WTC11 (cell line): ENCODE results near the gene GGN. TPM values are rescaled to one million over a fixed set of nuclear protein-coding genes. Genes with fewer than 3 reads are reported as not detected.

Source experiments
- ATAC-seq: fragments of 200-7000 bp; cut with Tn5 transposase; 2 replicates; pipeline ENCODE4 v1.10.0; 2021; ENCODE audit warnings: mild to moderate bottlenecking, moderate library complexity
- CTCF ChIA-PET: fragments of 300-600 bp; sonication (Branson Sonifier 250); formaldehyde crosslinking; loops from one replicate; lab custom pipeline; 2021; ENCODE audit warnings: antibody characterized with exemption; lab: Charles Lee
- POLR2A ChIA-PET: fragments of 350-600 bp; sonication (Branson Sonifier 250); formaldehyde crosslinking; loops from one replicate; lab custom pipeline; 2021; ENCODE audit warnings: antibody characterized with exemption; lab: Charles Lee
- DNase-seq: peaks from one replicate; pipeline ENCODE4 v3.0.0; 2021; ENCODE audit warnings: low spot score
- H3K27ac Mint-ChIP-seq: 2 replicates; pipeline ENCODE4 v1.8.0; 2021; ENCODE audit warnings: mixed read lengths
- H3K27me3 Mint-ChIP-seq: 2 replicates; pipeline ENCODE4 v1.8.0; 2021; ENCODE audit warnings: low read depth, mild to moderate bottlenecking, moderate library complexity, mixed read lengths
- H3K36me3 Mint-ChIP-seq: 2 replicates; pipeline ENCODE4 v1.8.0; 2021; ENCODE audit warnings: mixed read lengths
- H3K4me1 Mint-ChIP-seq: 2 replicates; pipeline ENCODE4 v1.8.0; 2022; ENCODE audit warnings: mixed read lengths
- H3K4me3 Mint-ChIP-seq: 2 replicates; pipeline ENCODE4 v1.8.0; 2021; ENCODE audit warnings: mild to moderate bottlenecking, moderate library complexity, mixed read lengths
- H3K9me3 Mint-ChIP-seq: 2 replicates; pipeline ENCODE4 v1.8.0; 2021; ENCODE audit warnings: mixed read lengths
- AFF4 ChIP-seq: sonication (generic); formaldehyde crosslinking; IDR thresholded peaks from 2 replicates; pipeline ENCODE4 v1.8.1; 2023; ENCODE audit warnings: mild to moderate bottlenecking, missing genetic modification reagents, borderline replicate concordance
- ATF6 ChIP-seq: sonication (generic); formaldehyde crosslinking; IDR thresholded peaks from 2 replicates; pipeline ENCODE4 v1.8.1; 2023; ENCODE audit warnings: mild to moderate bottlenecking, missing genetic modification reagents
- CREB1 ChIP-seq: sonication (generic); formaldehyde crosslinking; IDR thresholded peaks from 2 replicates; pipeline ENCODE4 v1.8.0; 2023; ENCODE audit warnings: mild to moderate bottlenecking, missing genetic modification reagents
- CTCF ChIP-seq: fragments of 200-600 bp; IDR thresholded peaks from 2 replicates; pipeline ENCODE4 v1.8.0; 2022; ENCODE audit warnings: antibody characterized with exemption
- E2F4 ChIP-seq: sonication (generic); formaldehyde crosslinking; IDR thresholded peaks from 2 replicates; pipeline ENCODE4 v1.8.1; 2022; ENCODE audit warnings: low read depth, mild to moderate bottlenecking, moderate library complexity, missing genetic modification reagents, borderline replicate concordance
- ELF4 ChIP-seq: sonication (generic); formaldehyde crosslinking; IDR thresholded peaks from 2 replicates; pipeline ENCODE4 v1.8.1; 2022; ENCODE audit warnings: low read depth, mild to moderate bottlenecking, moderate library complexity, missing genetic modification reagents
- ETV6 ChIP-seq: sonication (generic); formaldehyde crosslinking; IDR thresholded peaks from 2 replicates; pipeline ENCODE4 v1.8.1; 2022; ENCODE audit warnings: mild to moderate bottlenecking, missing genetic modification reagents
- FOXJ3 ChIP-seq: sonication (generic); formaldehyde crosslinking; IDR thresholded peaks from 2 replicates; pipeline ENCODE4 v1.9.0; 2021; ENCODE audit warnings: missing genetic modification reagents, mild to moderate bottlenecking, borderline replicate concordance
- FOXK1 ChIP-seq: sonication (generic); formaldehyde crosslinking; IDR thresholded peaks from 2 replicates; pipeline ENCODE4 v1.8.0; 2022; ENCODE audit warnings: mild to moderate bottlenecking, moderate library complexity, missing genetic modification reagents
- HMGA2 ChIP-seq: fragments of 250-450 bp; sonication (Bioruptor Pico); IDR thresholded peaks from 2 replicates; pipeline ENCODE4 v1.4.0; 2021; ENCODE audit warnings: mild to moderate bottlenecking, moderate library complexity
- HMGXB4 ChIP-seq: sonication (generic); formaldehyde crosslinking; IDR thresholded peaks from 2 replicates; pipeline ENCODE4 v1.8.1; 2023; ENCODE audit warnings: mild to moderate bottlenecking, moderate library complexity, missing genetic modification reagents
- KAT7 ChIP-seq: sonication (generic); formaldehyde crosslinking; IDR thresholded peaks from 2 replicates; pipeline ENCODE4 v1.8.1; 2023; ENCODE audit warnings: missing genetic modification reagents, mild to moderate bottlenecking, borderline replicate concordance
- MAX ChIP-seq: sonication (generic); formaldehyde crosslinking; IDR thresholded peaks from 2 replicates; pipeline ENCODE4 v1.8.0; 2022; ENCODE audit warnings: mild to moderate bottlenecking, missing genetic modification reagents
- MXD4 ChIP-seq: fragments of 250-450 bp; sonication (Bioruptor Pico); IDR thresholded peaks from 2 replicates; pipeline ENCODE4 v1.8.0; 2021; ENCODE audit warnings: mild to moderate bottlenecking, moderate library complexity, borderline replicate concordance
- MYBL2 ChIP-seq: sonication (generic); formaldehyde crosslinking; IDR thresholded peaks from 2 replicates; pipeline ENCODE4 v1.8.1; 2023; ENCODE audit warnings: mild to moderate bottlenecking, moderate library complexity, missing genetic modification reagents
- NFYB ChIP-seq: sonication (generic); formaldehyde crosslinking; conservative IDR thresholded peaks from 2 replicates; pipeline ENCODE4 v1.8.0; 2022; ENCODE audit warnings: low read depth, missing genetic modification reagents
- PRRX2 ChIP-seq: fragments of 250-450 bp; sonication (Bioruptor Pico); IDR thresholded peaks from 2 replicates; pipeline ENCODE4 v1.8.0; 2021; ENCODE audit warnings: mild to moderate bottlenecking
- RELA ChIP-seq: sonication (generic); formaldehyde crosslinking; IDR thresholded peaks from 2 replicates; pipeline ENCODE4 v1.8.1; 2022; ENCODE audit warnings: missing genetic modification reagents, mild to moderate bottlenecking, borderline replicate concordance
- SOX15 ChIP-seq: fragments of 250-450 bp; sonication (Bioruptor Pico); IDR thresholded peaks from 2 replicates; pipeline ENCODE4 v1.9.0; 2021; ENCODE audit warnings: mild to moderate bottlenecking
- SP1 ChIP-seq: sonication (generic); formaldehyde crosslinking; conservative IDR thresholded peaks from 2 replicates; pipeline ENCODE4 v1.8.1; 2022; ENCODE audit warnings: missing genetic modification reagents
- TEAD4 ChIP-seq: sonication (generic); formaldehyde crosslinking; IDR thresholded peaks from 2 replicates; pipeline ENCODE4 v1.8.0; 2022; ENCODE audit warnings: mild to moderate bottlenecking, missing genetic modification reagents
- USF1 ChIP-seq: sonication (generic); formaldehyde crosslinking; IDR thresholded peaks from 2 replicates; pipeline ENCODE4 v1.8.0; 2022; ENCODE audit warnings: mild to moderate bottlenecking, missing genetic modification reagents
- ZBTB21 ChIP-seq: sonication (generic); formaldehyde crosslinking; IDR thresholded peaks from 2 replicates; pipeline ENCODE4 v1.8.1; 2023; ENCODE audit warnings: mild to moderate bottlenecking, missing genetic modification reagents, borderline replicate concordance
- ZBTB43 ChIP-seq: sonication (generic); formaldehyde crosslinking; IDR thresholded peaks from 2 replicates; pipeline ENCODE4 v1.8.1; 2023; ENCODE audit warnings: mild to moderate bottlenecking, missing genetic modification reagents
- total RNA-seq: library from RNA; stranded (reverse); gene quantifications from 3 replicates; pipeline ENCODE4 v1.2.3, GENCODE V29; 2021

Gene GGN
- total RNA-seq, 1 experiment from 2014 or later = 2.4 TPM

- H3K9me3 Mint-ChIP-seq = no peaks in the 10 kb centered on the region
- no peak within 1 kb of the TSS for H3K27ac Mint-ChIP-seq
- peak; percentile 97 for DNase-seq
- CTCF ChIA-PET = interaction anchor here (0.5 to 3.0 kb wide), 109 partner anchors 9 to 907 kb away, joined by 3 to 110 read pairs (median 5); partner anchors contain the start of genes ACTN4, C19orf33, CATSPERG and CCER2
- POLR2A ChIA-PET = interaction anchor here (0.9 to 2.0 kb wide), 11 partner anchors 13 to 231 kb away, joined by 3 to 14 read pairs (median 4); partner anchors contain the start of genes GGN, PSMD8 and SPRED3
- H3K27me3 Mint-ChIP-seq = peaks cover 58% of the 10 kb centered on the region
- H3K4me3 Mint-ChIP-seq = peak within 1 kb of the TSS; percentile 77
- H3K4me1 Mint-ChIP-seq = no peaks in the 10 kb centered on the region
- H3K36me3 Mint-ChIP-seq = no peaks in the 10 kb centered on the region
- ATAC-seq = peak; percentile 94
- TF ChIP-seq AFF4 (CRISPR knock-in tag) = no peak
- TF ChIP-seq TEAD4 (CRISPR knock-in tag) = no peak
- 0 out of 2 replicates have a peak, but pooled peaks have one; percentile 43 for TF ChIP-seq KAT7 (CRISPR knock-in tag)
- TF ChIP-seq HMGA2 (CRISPR knock-in tag) = no peak
- TF ChIP-seq SOX15 = no peak
- peak; percentile 98 for TF ChIP-seq CTCF
- TF ChIP-seq CREB1 (CRISPR knock-in tag) = 0 out of 2 replicates have a peak, but pooled peaks have one; percentile 36
- no peak for TF ChIP-seq PRRX2
- no peak for TF ChIP-seq ATF6 (CRISPR knock-in tag)
- peak; percentile 59; the same call in 1 of the 2 replicates for TF ChIP-seq ETV6 (CRISPR knock-in tag)
- peak; percentile 16; the same call in 1 of the 2 replicates for TF ChIP-seq RELA (CRISPR knock-in tag)
- peak; percentile 58; the same call in 1 of the 2 replicates for TF ChIP-seq FOXK1
- TF ChIP-seq NFYB (CRISPR knock-in tag) = peak; percentile 88
- no peak for TF ChIP-seq MXD4
- TF ChIP-seq MAX = peak; percentile 74
- 0 out of 2 replicates have a peak, but pooled peaks have one; percentile 19 for TF ChIP-seq ELF4 (CRISPR knock-in tag)
- peak; percentile 51; the same call in 1 of the 2 replicates for TF ChIP-seq MYBL2 (CRISPR knock-in tag)
- TF ChIP-seq SP1 (CRISPR knock-in tag) = peak; percentile 99
- TF ChIP-seq ZBTB43 (CRISPR knock-in tag) = no peak
- 0 out of 2 replicates have a peak, but pooled peaks have one; percentile 61 for TF ChIP-seq E2F4 (CRISPR knock-in tag)
- TF ChIP-seq FOXJ3 = no peak
- peak; percentile 99 for TF ChIP-seq HMGXB4 (CRISPR knock-in tag)
- TF ChIP-seq ZBTB21 (CRISPR knock-in tag) = peak; percentile 32; the same call in 1 of the 2 replicates
- no peak for TF ChIP-seq USF1
These were observed 15.3 kb upstream of the GGN start, which contains the start of gene FAM98C for GRCh38 chr19:38402967-38403674. FAM98C (plus strand) TSS chr19:38403093; CDS start chr19:38403154, 61 bp downstream.
